ENCODE data around the gene MRPL33. TPM values are rescaled to one million over a fixed set of nuclear protein-coding genes. Genes with fewer than 3 reads are reported as not detected.

Gene MRPL33
- total and polyA plus RNA-seq, 2 of the 13 experiments (the other 11 are each of a cell fraction or from before 2014, with no cell fraction given) = 69.7 to 218 TPM

GRCh38 chr2:27752551-27753237 lies 18.8 kb upstream of the MRPL33 start (continued):
- 0 out of 2 replicates have a peak, but pooled peaks have one; percentile 57 for TF ChIP-seq ZBTB4 (CRISPR knock-in tag; IDR thresholded peaks at IDR 0.05; ENCODE audit: borderline replicate concordance)
- no peak for TF ChIP-seq FIP1L1 (IDR thresholded peaks at IDR 0.05; ENCODE audit: borderline replicate concordance, insufficient read depth, low read depth, low read length)
- no peak for TF ChIP-seq HOXA7 (CRISPR knock-in tag; IDR thresholded peaks at IDR 0.05)
- TF ChIP-seq PHF21A (CRISPR knock-in tag; IDR thresholded peaks at IDR 0.05) = no peak
- peak; percentile 21; the same call in 1 of the 2 replicates for TF ChIP-seq SIN3B (IDR thresholded peaks at IDR 0.05; ENCODE audit: low read length)
- TF ChIP-seq SAFB2 (CRISPR knock-in tag; IDR thresholded peaks at IDR 0.05; ENCODE audit: borderline replicate concordance, low read depth) = 0 out of 2 replicates have a peak, but pooled peaks have one; percentile 58
- peak; percentile 39; the same call in 1 of the 2 replicates for TF ChIP-seq NR2F6 (IDR thresholded peaks at IDR 0.05)
- TF ChIP-seq NR2F6 (CRISPR knock-in tag; IDR thresholded peaks at IDR 0.05) = 0 out of 2 replicates have a peak, but pooled peaks have one; percentile 5
- TF ChIP-seq NRL (CRISPR knock-in tag; IDR thresholded peaks at IDR 0.05; ENCODE audit: borderline replicate concordance) = no peak
- TF ChIP-seq ZNF549 (CRISPR knock-in tag; IDR thresholded peaks at IDR 0.05) = no peak
- TF ChIP-seq ELF4 (CRISPR knock-in tag; IDR thresholded peaks at IDR 0.05; ENCODE audit: borderline replicate concordance) = 0 out of 2 replicates have a peak, but pooled peaks have one; percentile 23
- no peak for TF ChIP-seq ZFAT (CRISPR knock-in tag; conservative IDR thresholded peaks at IDR 0.05)
- TF ChIP-seq POGK (CRISPR knock-in tag; conservative IDR thresholded peaks at IDR 0.05) = no peak; the same call in 1 of the 2 replicates
- no peak for TF ChIP-seq ZNF646 (CRISPR knock-in tag; IDR thresholded peaks at IDR 0.05)
- no peak for TF ChIP-seq MTERF4 (CRISPR knock-in tag; IDR thresholded peaks at IDR 0.05)
- no peak; the same call in 1 of the 2 replicates for TF ChIP-seq ZFP90 (CRISPR knock-in tag; IDR thresholded peaks at IDR 0.05; ENCODE audit: borderline replicate concordance)
